SK-N-SH (cell line): ENCODE results near the gene CYB5D1.

Source experiments
- CHD2 ChIP-seq: fragments of 150-350 bp; IDR thresholded peaks from 2 replicates; pipeline ENCODE4 v1.6.1; 2018; ENCODE audit warnings: low read length; ENCODE audit not compliant: partially characterized antibody
- CTCF ChIP-seq: fragments of 200-600 bp; sonication (generic); IDR thresholded peaks from 2 replicates; pipeline ENCODE4 v1.6.1; 2017; ENCODE audit warnings: antibody characterized with exemption, mild to moderate bottlenecking, moderate library complexity
- FOXM1 ChIP-seq: IDR thresholded peaks from 2 replicates; pipeline ENCODE4 v1.4.0; 2012; ENCODE audit warnings: low read depth, mild to moderate bottlenecking
- POLR2AphosphoS5 ChIP-seq: IDR thresholded peaks from 2 replicates; pipeline ENCODE4 v1.6.1; 2012; ENCODE audit warnings: low read depth, low read length
- RAD21 ChIP-seq: IDR thresholded peaks from 2 replicates; pipeline ENCODE4 v1.6.1; 2012; ENCODE audit warnings: mild to moderate bottlenecking, low read length
- RFX5 ChIP-seq: IDR thresholded peaks from 2 replicates; pipeline ENCODE4 v1.6.1; 2012; ENCODE audit warnings: mild to moderate bottlenecking, improper control_type of control experiment, low read length
- SMC3 ChIP-seq: IDR thresholded peaks from 2 replicates; pipeline ENCODE4 v1.6.1; 2012; ENCODE audit warnings: low read depth, low read length, improper control_type of control experiment
- TCF12 ChIP-seq: IDR thresholded peaks from 2 replicates; pipeline ENCODE4 v1.4.0; 2012
- USF1 ChIP-seq: IDR thresholded peaks from 2 replicates; pipeline ENCODE4 v1.4.0; 2012; ENCODE audit warnings: low read depth, borderline replicate concordance
- TF ChIP-seq, protein P1 (sequence below): fragments of 150-350 bp; IDR thresholded peaks from 2 replicates; pipeline ENCODE4 v1.6.1; 2017; ENCODE audit warnings: antibody characterized with exemption, low read length, low read depth, borderline replicate concordance
- TF ChIP-seq, protein P2 (sequence below): IDR thresholded peaks from 2 replicates; pipeline ENCODE4; 2012

DNA sequence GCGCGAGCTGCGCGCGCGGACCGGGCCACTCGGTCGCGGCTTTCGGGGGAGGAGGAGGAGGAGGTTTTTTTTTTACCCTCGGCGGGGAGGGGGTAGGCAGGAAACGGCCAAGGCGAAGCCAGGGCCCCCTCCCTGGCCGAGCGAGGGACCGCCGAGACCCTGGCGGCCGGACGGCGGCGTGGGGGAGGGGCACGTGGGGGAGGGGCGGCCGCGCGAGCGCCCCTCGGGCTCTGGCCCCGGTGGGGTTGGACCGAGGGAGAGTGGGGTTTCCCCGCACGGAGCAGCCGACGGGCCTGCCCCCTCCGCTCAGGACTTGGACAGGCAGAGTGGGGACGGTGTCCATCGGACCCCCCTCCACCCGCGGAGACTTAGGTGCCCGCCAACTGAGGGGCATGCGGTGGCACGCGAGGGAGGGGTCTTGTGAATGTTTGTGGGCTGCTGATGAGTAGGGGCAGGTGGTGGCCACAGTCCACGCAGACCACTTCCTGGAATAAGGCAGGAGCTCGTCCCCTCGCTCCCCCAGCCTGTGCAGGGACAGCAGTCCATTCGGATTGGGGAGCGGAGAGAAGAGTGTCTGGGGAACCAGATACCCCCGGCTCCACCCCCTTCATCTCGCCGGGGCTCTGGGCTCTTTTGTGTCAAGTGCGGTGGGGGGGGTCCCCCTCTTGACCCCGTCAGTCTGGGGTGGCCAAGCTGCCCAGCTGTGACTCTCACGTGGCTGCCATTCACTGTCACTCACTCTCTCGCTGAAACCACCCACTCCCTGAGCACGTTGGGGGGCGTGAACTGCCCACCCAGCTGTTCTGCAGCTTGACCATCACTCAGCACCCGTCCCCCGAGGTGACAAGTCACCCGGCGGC is 27.8 kb downstream of the CYB5D1 start:
- TF ChIP-seq CTCF (no peak), POLR2AphosphoS5 (peak; percentile 41), SMC3 (no peak), RFX5 (no peak), RAD21 (no peak), FOXM1 (no peak), USF1 (peak; percentile 47; the same call in 1 of the 2 replicates), CHD2 (peak; percentile 90), TCF12 (no peak; the same call in 1 of the 2 replicates)
- TF ChIP-seq, protein P1, sequence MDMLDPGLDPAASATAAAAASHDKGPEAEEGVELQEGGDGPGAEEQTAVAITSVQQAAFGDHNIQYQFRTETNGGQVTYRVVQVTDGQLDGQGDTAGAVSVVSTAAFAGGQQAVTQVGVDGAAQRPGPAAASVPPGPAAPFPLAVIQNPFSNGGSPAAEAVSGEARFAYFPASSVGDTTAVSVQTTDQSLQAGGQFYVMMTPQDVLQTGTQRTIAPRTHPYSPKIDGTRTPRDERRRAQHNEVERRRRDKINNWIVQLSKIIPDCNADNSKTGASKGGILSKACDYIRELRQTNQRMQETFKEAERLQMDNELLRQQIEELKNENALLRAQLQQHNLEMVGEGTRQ: no peak
- TF ChIP-seq, protein P2, sequence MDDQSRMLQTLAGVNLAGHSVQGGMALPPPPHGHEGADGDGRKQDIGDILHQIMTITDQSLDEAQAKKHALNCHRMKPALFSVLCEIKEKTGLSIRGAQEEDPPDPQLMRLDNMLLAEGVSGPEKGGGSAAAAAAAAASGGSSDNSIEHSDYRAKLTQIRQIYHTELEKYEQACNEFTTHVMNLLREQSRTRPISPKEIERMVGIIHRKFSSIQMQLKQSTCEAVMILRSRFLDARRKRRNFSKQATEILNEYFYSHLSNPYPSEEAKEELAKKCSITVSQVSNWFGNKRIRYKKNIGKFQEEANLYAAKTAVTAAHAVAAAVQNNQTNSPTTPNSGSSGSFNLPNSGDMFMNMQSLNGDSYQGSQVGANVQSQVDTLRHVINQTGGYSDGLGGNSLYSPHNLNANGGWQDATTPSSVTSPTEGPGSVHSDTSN: peak; percentile 80
